ENCODE results near the gene GRB10.

DNA sequence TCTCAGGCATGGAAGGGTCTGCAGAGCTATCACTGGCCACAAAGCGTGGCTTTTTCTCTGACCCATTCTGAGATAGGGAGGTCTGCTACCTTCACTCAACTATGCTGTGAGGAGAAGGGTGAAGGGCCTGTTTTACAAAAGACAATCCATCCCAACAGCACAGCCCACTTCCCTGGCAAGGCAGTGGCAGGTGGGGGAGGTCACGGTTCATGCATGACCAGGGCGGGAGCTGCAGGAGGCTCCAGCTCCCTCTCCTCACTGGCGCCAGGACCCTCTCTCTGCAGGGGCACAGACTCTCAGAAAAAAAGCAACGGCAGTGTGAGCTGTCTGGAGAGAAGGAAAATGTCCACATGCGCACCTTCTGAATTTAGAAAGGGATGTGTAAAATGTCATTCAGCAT, 28.5 kb downstream of the GRB10 start:
- TF ChIP-seq, protein P1, sequence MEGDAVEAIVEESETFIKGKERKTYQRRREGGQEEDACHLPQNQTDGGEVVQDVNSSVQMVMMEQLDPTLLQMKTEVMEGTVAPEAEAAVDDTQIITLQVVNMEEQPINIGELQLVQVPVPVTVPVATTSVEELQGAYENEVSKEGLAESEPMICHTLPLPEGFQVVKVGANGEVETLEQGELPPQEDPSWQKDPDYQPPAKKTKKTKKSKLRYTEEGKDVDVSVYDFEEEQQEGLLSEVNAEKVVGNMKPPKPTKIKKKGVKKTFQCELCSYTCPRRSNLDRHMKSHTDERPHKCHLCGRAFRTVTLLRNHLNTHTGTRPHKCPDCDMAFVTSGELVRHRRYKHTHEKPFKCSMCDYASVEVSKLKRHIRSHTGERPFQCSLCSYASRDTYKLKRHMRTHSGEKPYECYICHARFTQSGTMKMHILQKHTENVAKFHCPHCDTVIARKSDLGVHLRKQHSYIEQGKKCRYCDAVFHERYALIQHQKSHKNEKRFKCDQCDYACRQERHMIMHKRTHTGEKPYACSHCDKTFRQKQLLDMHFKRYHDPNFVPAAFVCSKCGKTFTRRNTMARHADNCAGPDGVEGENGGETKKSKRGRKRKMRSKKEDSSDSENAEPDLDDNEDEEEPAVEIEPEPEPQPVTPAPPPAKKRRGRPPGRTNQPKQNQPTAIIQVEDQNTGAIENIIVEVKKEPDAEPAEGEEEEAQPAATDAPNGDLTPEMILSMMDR (IDR thresholded peaks at IDR 0.05; ENCODE audit: control extremely low read depth in 1 of 3, insufficient read depth in 1 of 3, low read depth in 1 of 3, low read length in 3 of 3), result no peak
- TF ChIP-seq EP300 (IDR thresholded peaks at IDR 0.05; ENCODE audit: borderline replicate concordance in 1 of 2, low read depth in 2 of 2, low read length in 2 of 2), result no peak
- no peak for TF ChIP-seq HDAC2 (IDR thresholded peaks at IDR 0.05; ENCODE audit: borderline replicate concordance in 1 of 2, low read depth in 2 of 2, low read length in 2 of 2)
- no peak for TF ChIP-seq CBX5 (IDR thresholded peaks at IDR 0.05; ENCODE audit: low read depth, low read length)
- no peak for TF ChIP-seq POLR2AphosphoS5 (IDR thresholded peaks at IDR 0.05; ENCODE audit: low read depth, low read length)
- TF ChIP-seq CEBPB (IDR thresholded peaks at IDR 0.05; ENCODE audit: low read depth, low read length), result no peak
- no peak for TF ChIP-seq RAD21 (IDR thresholded peaks at IDR 0.05 in 1 of 2, conservative IDR thresholded peaks at IDR 0.05 in 1 of 2; ENCODE audit: low read depth in 2 of 2, low read length in 2 of 2)
- no peak for TF ChIP-seq NRF1 (IDR thresholded peaks at IDR 0.05; ENCODE audit: low read depth, low read length)
- TF ChIP-seq SIX5 (IDR thresholded peaks at IDR 0.05; ENCODE audit: low read depth, low read length), result no peak
- no peak for TF ChIP-seq POLR2A (IDR thresholded peaks at IDR 0.05; ENCODE audit: control extremely low read depth in 1 of 2, low read depth in 2 of 2, low read length in 2 of 2)
- no peak for TF ChIP-seq KDM5A (IDR thresholded peaks at IDR 0.05; ENCODE audit: low read length)
- no peak for TF ChIP-seq SRF (IDR thresholded peaks at IDR 0.05; ENCODE audit: low read depth, low read length)
- no peak for TF ChIP-seq CHD2 (IDR thresholded peaks at IDR 0.05; ENCODE audit: low read length)
- TF ChIP-seq KDM1A (IDR thresholded peaks at IDR 0.05; ENCODE audit: borderline replicate concordance, low read length), result no peak

Measured in H1 (cell line).